ENCODE measurements around the gene BATF.

Gene BATF

GRCh38 chr14:75579338-75579864 is 57.1 kb downstream of the BATF start:
- Histone ChIP-seq H3K36me3 (ENCODE audit: control insufficient read depth in 2 of 2, insufficient read depth in 1 of 2, low read length in 2 of 2) (no peaks in the 10 kb centered on the region), H3K27ac (ENCODE audit: extremely low read depth, low read depth, low read length) (no peak overlapping the region), H3K9me3 (ENCODE audit: control insufficient read depth, insufficient read depth, low read depth, low read length) (no peaks in the 10 kb centered on the region), H3K4me3 (ENCODE audit: low read depth, low read length) (no peak overlapping the region), H3K4me1 (ENCODE audit: control insufficient read depth, insufficient read depth, low read length) (peaks cover 4% of the 10 kb centered on the region; the same call in 1 of the 2 replicates)
- ChIA-PET POLR2A (no interaction called here), CTCF (interaction anchor here (0.6 to 9.1 kb wide), 5 partner anchors 10 to 75 kb away, joined by 3 to 266 read pairs (median 4); partner anchors contain the start of genes ERG28 and TTLL5)
- TF ChIP-seq ZNF10 (tag by site-specific recombination; IDR thresholded peaks at IDR 0.05) (no peak), ZNF513 (tag by site-specific recombination; IDR thresholded peaks at IDR 0.05) (no peak), KLF1 (tag by site-specific recombination; IDR thresholded peaks at IDR 0.05) (peak; percentile 61)

- no peak overlapping the region for H3K4me3 ChIP-seq (ENCODE audit: low read depth, low read length)
- no peaks in the 10 kb centered on the region for H3K36me3 ChIP-seq (ENCODE audit: control insufficient read depth in 2 of 2, insufficient read depth in 1 of 2, low read length in 2 of 2)
- H3K9me3 ChIP-seq (ENCODE audit: control insufficient read depth, insufficient read depth, low read depth, low read length): no peaks in the 10 kb centered on the region
- H3K4me1 ChIP-seq (ENCODE audit: control insufficient read depth, insufficient read depth, low read length): peaks cover 4% of the 10 kb centered on the region; the same call in 1 of the 2 replicates
- H3K27ac ChIP-seq (ENCODE audit: extremely low read depth, low read depth, low read length): no peak overlapping the region
- CTCF ChIA-PET: interaction anchor here (0.6 to 9.1 kb wide), 3 partner anchors 12 to 75 kb away, joined by 3 to 266 read pairs (median 4); partner anchors contain the start of genes ERG28 and TTLL5
- TF ChIP-seq ZNF324 (tag by site-specific recombination; IDR thresholded peaks at IDR 0.05) (no peak), ZNF223 (tag by site-specific recombination; IDR thresholded peaks at IDR 0.05) (no peak), ZNF473 (tag by site-specific recombination; IDR thresholded peaks at IDR 0.05) (no peak), KLF10 (tag by site-specific recombination; IDR thresholded peaks at IDR 0.05) (no peak), ZNF174 (tag by site-specific recombination; IDR thresholded peaks at IDR 0.05) (no peak), PRDM2 (tag by site-specific recombination; IDR thresholded peaks at IDR 0.05; ENCODE audit: borderline replicate concordance) (no peak), BCL11A (tag by site-specific recombination; IDR thresholded peaks at IDR 0.05; ENCODE audit: low read depth) (no peak), ZNF843 (tag by site-specific recombination; IDR thresholded peaks at IDR 0.05) (no peak), ZNF23 (tag by site-specific recombination; IDR thresholded peaks at IDR 0.05; ENCODE audit: borderline replicate concordance) (no peak), ZNF311 (tag by site-specific recombination; IDR thresholded peaks at IDR 0.05; ENCODE audit: borderline replicate concordance) (no peak), ZNF19 (tag by site-specific recombination; IDR thresholded peaks at IDR 0.05; ENCODE audit: low read depth) (no peak), ZNF692 (tag by site-specific recombination; IDR thresholded peaks at IDR 0.05) (no peak), ZNF48 (tag by site-specific recombination; IDR thresholded peaks at IDR 0.05) (no peak), ZNF366 (tag by site-specific recombination; conservative IDR thresholded peaks at IDR 0.05) (no peak)
- POLR2A ChIA-PET: no interaction called here
These were observed 57.6 kb downstream of the BATF start for GRCh38 chr14:75579882-75580281.
